Karpas-422 (cell line): ENCODE results near the gene MYH9. TPM values are rescaled to one million over a fixed set of nuclear protein-coding genes. Genes with fewer than 3 reads are reported as not detected.

Experiments used
- DNase-seq: peaks from one replicate; pipeline ENCODE4 v3.0.0-alpha.2; 2015
- H2AFZ ChIP-seq: fragments of 200-600 bp; sonication (generic); 2 replicates; pipeline ENCODE4 v1.6.1; 2014; ENCODE audit warnings: antibody characterized with exemption, low read length, mixed read lengths
- H3K27ac ChIP-seq: fragments of 200-600 bp; sonication (generic); 2 replicates; pipeline ENCODE4 v1.5.1; 2014; ENCODE audit warnings: mild to moderate bottlenecking, low read length, moderate library complexity
- H3K27me3 ChIP-seq: fragments of 200-600 bp; sonication (generic); 2 replicates; pipeline ENCODE4 v1.6.1; 2014; ENCODE audit warnings: low read length, mixed read lengths
- H3K36me3 ChIP-seq: fragments of 200-600 bp; sonication (generic); 2 replicates; pipeline ENCODE4 v1.6.1; 2014; ENCODE audit warnings: low read length, mixed read lengths; ENCODE audit not compliant: insufficient read depth
- H3K4me1 ChIP-seq: fragments of 200-600 bp; sonication (generic); 2 replicates; pipeline ENCODE4 v1.6.1; 2014; ENCODE audit warnings: mild to moderate bottlenecking, low read length, mixed read lengths
- H3K4me2 ChIP-seq: fragments of 200-600 bp; sonication (generic); 2 replicates; pipeline ENCODE4 v1.6.1; 2014; ENCODE audit warnings: low read length, low read depth, mild to moderate bottlenecking; ENCODE audit not compliant: poor library complexity, severe bottlenecking
- H3K4me3 ChIP-seq: fragments of 200-600 bp; sonication (generic); 2 replicates; pipeline ENCODE4 v1.5.1; 2014; ENCODE audit warnings: mild to moderate bottlenecking, antibody characterized with exemption, low read length, mixed read lengths
- H3K79me2 ChIP-seq: fragments of 200-600 bp; sonication (generic); 2 replicates; pipeline ENCODE4 v1.6.1; 2014; ENCODE audit warnings: mild to moderate bottlenecking, low read length, mixed read lengths
- H3K9ac ChIP-seq: fragments of 200-600 bp; sonication (generic); 2 replicates; pipeline ENCODE4 v1.6.0; 2014; ENCODE audit warnings: low read length
- H3K9me2 ChIP-seq: fragments of 200-600 bp; sonication (generic), shearing (Covaris generic); replicated peaks from 2 replicates; pipeline ENCODE4 v1.6.0; 2014; ENCODE audit warnings: mild to moderate bottlenecking, low read length, moderate library complexity; ENCODE audit not compliant: insufficient read depth
- H3K9me3 ChIP-seq: fragments of 300-700, 200-600 bp; sonication (generic); 2 replicates; pipeline ENCODE4 v1.6.1; 2014; ENCODE audit warnings: low read length, mixed read lengths
- H4K20me1 ChIP-seq: fragments of 200-600 bp; sonication (generic); 2 replicates; pipeline ENCODE4 v1.6.1; 2014; ENCODE audit warnings: mild to moderate bottlenecking, antibody characterized with exemption, low read length, low read depth; ENCODE audit not compliant: insufficient read depth
- total RNA-seq: library from RNA; depleted of rRNA; stranded (reverse); fragments of >200 nt; shearing (Covaris generic); gene quantifications from 2 replicates; pipeline ENCODE4 v1.2.3, GENCODE V29; 2014; ENCODE audit warnings: low replicate concordance

The MYH9 gene
- total RNA-seq, 1 experiment from 2014 or later: 57.5 TPM

GRCh38 chr22:36311386-36312085, 76.2 kb downstream of the MYH9 start:
- no peak overlapping the region for H2AFZ ChIP-seq
- no peaks in the 10 kb centered on the region for H3K27me3 ChIP-seq
- no peak overlapping the region for H3K27ac ChIP-seq
- no peak overlapping the region for H3K4me2 ChIP-seq
- H3K9ac ChIP-seq: no peak overlapping the region
- H3K36me3 ChIP-seq: peaks cover 11% of the 10 kb centered on the region
- no peaks in the 10 kb centered on the region for H4K20me1 ChIP-seq
- H3K9me3 ChIP-seq: no peaks in the 10 kb centered on the region
- DNase-seq: no peak
- H3K4me3 ChIP-seq: no peak overlapping the region
- H3K79me2 ChIP-seq: no peaks in the 10 kb centered on the region
- no peaks in the 10 kb centered on the region for H3K4me1 ChIP-seq
- no peaks in the 10 kb centered on the region for H3K9me2 ChIP-seq

GRCh38 chr22:36308880-36309279, 78.9 kb downstream of the MYH9 start:
- Histone ChIP-seq H2AFZ (no peak overlapping the region), H4K20me1 (no peaks in the 10 kb centered on the region), H3K4me3 (no peak overlapping the region), H3K79me2 (no peaks in the 10 kb centered on the region), H3K27ac (no peak overlapping the region), H3K4me1 (no peaks in the 10 kb centered on the region), H3K9ac (no peak overlapping the region), H3K27me3 (no peaks in the 10 kb centered on the region), H3K36me3 (peaks cover 8% of the 10 kb centered on the region), H3K4me2 (no peak overlapping the region), H3K9me2 (no peaks in the 10 kb centered on the region), H3K9me3 (no peaks in the 10 kb centered on the region)
- DNase-seq: no peak

- Histone ChIP-seq H3K9me2 (no peaks in the 10 kb centered on the region), H3K27me3 (no peaks in the 10 kb centered on the region), H3K27ac (no peak overlapping the region), H3K4me3 (no peak overlapping the region), H3K4me2 (no peak overlapping the region), H3K9ac (no peak overlapping the region), H3K4me1 (peaks cover 9% of the 10 kb centered on the region), H4K20me1 (no peaks in the 10 kb centered on the region), H2AFZ (no peak overlapping the region), H3K36me3 (peaks cover under 1% of the 10 kb centered on the region; the same call in 1 of the 2 replicates), H3K79me2 (no peaks in the 10 kb centered on the region), H3K9me3 (no peaks in the 10 kb centered on the region)
- no peak for DNase-seq
Observed at GRCh38 chr22:36306227-36306626, 81.5 kb downstream of the MYH9 start.

- no peak overlapping the region for H3K4me3 ChIP-seq
- H3K9me2 ChIP-seq: no peaks in the 10 kb centered on the region
- H3K4me1 ChIP-seq: peaks cover 9% of the 10 kb centered on the region
- no peaks in the 10 kb centered on the region for H3K9me3 ChIP-seq
- no peaks in the 10 kb centered on the region; the same call in 1 of the 2 replicates for H3K79me2 ChIP-seq
- H3K36me3 ChIP-seq: peaks cover 3% of the 10 kb centered on the region; the same call in 1 of the 2 replicates
- H3K9ac ChIP-seq: no peak overlapping the region
- H3K4me2 ChIP-seq: no peak overlapping the region
- DNase-seq: no peak
- H3K27ac ChIP-seq: no peak overlapping the region
- no peaks in the 10 kb centered on the region for H3K27me3 ChIP-seq
- no peak overlapping the region for H2AFZ ChIP-seq
- H4K20me1 ChIP-seq: no peaks in the 10 kb centered on the region
Observed at GRCh38 chr22:36305813-36306212, 82.0 kb downstream of the MYH9 start.

- Histone ChIP-seq H3K4me1 (peaks cover 9% of the 10 kb centered on the region), H3K36me3 (peaks cover 6% of the 10 kb centered on the region; the same call in 1 of the 2 replicates), H3K79me2 (no peaks in the 10 kb centered on the region; the same call in 1 of the 2 replicates), H3K4me3 (no peak overlapping the region), H3K27ac (no peak overlapping the region), H4K20me1 (no peaks in the 10 kb centered on the region), H2AFZ (no peak overlapping the region), H3K27me3 (no peaks in the 10 kb centered on the region), H3K9me2 (no peaks in the 10 kb centered on the region), H3K4me2 (no peak overlapping the region), H3K9ac (no peak overlapping the region), H3K9me3 (no peaks in the 10 kb centered on the region)
- DNase-seq: no peak
Observed at GRCh38 chr22:36304429-36304828, 83.3 kb downstream of the MYH9 start.

GRCh38 chr22:36303874-36304273, 83.9 kb downstream of the MYH9 start:
- H3K27me3 ChIP-seq: no peaks in the 10 kb centered on the region
- no peaks in the 10 kb centered on the region; the same call in 1 of the 2 replicates for H3K79me2 ChIP-seq
- H3K9ac ChIP-seq: no peak overlapping the region
- no peak overlapping the region for H2AFZ ChIP-seq
- peaks cover 9% of the 10 kb centered on the region for H3K4me1 ChIP-seq
- H3K27ac ChIP-seq: no peak overlapping the region
- DNase-seq: no peak
- H3K9me3 ChIP-seq: no peaks in the 10 kb centered on the region
- H3K9me2 ChIP-seq: no peaks in the 10 kb centered on the region
- no peak overlapping the region for H3K4me2 ChIP-seq
- H4K20me1 ChIP-seq: no peaks in the 10 kb centered on the region
- H3K4me3 ChIP-seq: no peak overlapping the region
- H3K36me3 ChIP-seq: peaks cover 10% of the 10 kb centered on the region; the same call in 1 of the 2 replicates

GRCh38 chr22:36303115-36303467, 84.7 kb downstream of the MYH9 start:
- Histone ChIP-seq H3K79me2 (no peaks in the 10 kb centered on the region; the same call in 1 of the 2 replicates), H3K9me3 (no peaks in the 10 kb centered on the region)

GRCh38 chr22:36302439-36303114, 85.2 kb downstream of the MYH9 start:
- no peaks in the 10 kb centered on the region; the same call in 1 of the 2 replicates for H3K79me2 ChIP-seq
- peaks cover 9% of the 10 kb centered on the region for H3K4me1 ChIP-seq
- no peak for DNase-seq
- no peak overlapping the region for H3K27ac ChIP-seq
- no peaks in the 10 kb centered on the region for H3K9me3 ChIP-seq
- no peaks in the 10 kb centered on the region for H4K20me1 ChIP-seq
- H3K27me3 ChIP-seq: no peaks in the 10 kb centered on the region
- H3K4me2 ChIP-seq: no peak overlapping the region
- H2AFZ ChIP-seq: no peak overlapping the region
- H3K36me3 ChIP-seq: peaks cover 18% of the 10 kb centered on the region; the same call in 1 of the 2 replicates
- H3K9me2 ChIP-seq: no peaks in the 10 kb centered on the region
- H3K9ac ChIP-seq: no peak overlapping the region
- H3K4me3 ChIP-seq: no peak overlapping the region

More at GRCh38 chr22:36303115-36303467, 84.7 kb downstream of the MYH9 start:
- Histone ChIP-seq H3K36me3 (peaks cover 15% of the 10 kb centered on the region; the same call in 1 of the 2 replicates), H2AFZ (no peak overlapping the region), H3K27ac (no peak overlapping the region), H3K27me3 (no peaks in the 10 kb centered on the region), H4K20me1 (no peaks in the 10 kb centered on the region), H3K9me2 (no peaks in the 10 kb centered on the region), H3K9ac (no peak overlapping the region), H3K4me3 (no peak overlapping the region), H3K4me1 (peaks cover 9% of the 10 kb centered on the region), H3K4me2 (no peak overlapping the region)
- DNase-seq: no peak
